Loucy (cell line): Measurements from ENCODE around the gene FGB.

Source experiments
- H2AFZ ChIP-seq: fragments of 200-600 bp; sonication (generic); 2 replicates; pipeline ENCODE4 v1.6.0; 2016; ENCODE audit warnings: antibody characterized with exemption, mild to moderate bottlenecking, low read length, moderate library complexity
- H3F3A ChIP-seq: fragments of 200-600 bp; 2 replicates; pipeline ENCODE4 v1.6.0; 2016; ENCODE audit warnings: antibody characterized with exemption, low read depth, mild to moderate bottlenecking
- H3K27me3 ChIP-seq: fragments of 200-600 bp; sonication (generic); 2 replicates; pipeline ENCODE4 v1.6.1; 2014; ENCODE audit warnings: low read length, mild to moderate bottlenecking; ENCODE audit not compliant: insufficient read depth, poor library complexity, severe bottlenecking
- H3K36me3 ChIP-seq: fragments of 200-600 bp; sonication (generic); 2 replicates; pipeline ENCODE4 v1.6.1; 2016; ENCODE audit warnings: low read length; ENCODE audit not compliant: insufficient read depth
- H3K4me1 ChIP-seq: fragments of 200-600 bp; sonication (generic); 2 replicates; pipeline ENCODE4 v1.5.1; 2014; ENCODE audit warnings: low read length, mild to moderate bottlenecking; ENCODE audit not compliant: insufficient read depth, poor library complexity, severe bottlenecking
- H3K4me2 ChIP-seq: fragments of 200-600 bp; sonication (generic); 2 replicates; pipeline ENCODE4 v1.6.0; 2014; ENCODE audit warnings: antibody characterized with exemption, low read length, low read depth, mild to moderate bottlenecking; ENCODE audit not compliant: poor library complexity, severe bottlenecking
- H3K4me3 ChIP-seq: fragments of 200-600 bp; sonication (generic); 2 replicates; pipeline ENCODE4 v1.5.1; 2014; ENCODE audit warnings: low read length, mild to moderate bottlenecking, mixed read lengths; ENCODE audit not compliant: poor library complexity, severe bottlenecking
- H3K79me2 ChIP-seq: fragments of 200-600 bp; sonication (generic); 2 replicates; pipeline ENCODE4 v1.6.1; 2014; ENCODE audit warnings: low read length; ENCODE audit not compliant: insufficient read depth
- H3K9ac ChIP-seq: fragments of 200-600 bp; sonication (generic); 2 replicates; pipeline ENCODE4 v1.6.0; 2014; ENCODE audit warnings: mild to moderate bottlenecking, low read depth, low read length, moderate library complexity; ENCODE audit not compliant: poor library complexity, severe bottlenecking
- H3K9me2 ChIP-seq: fragments of 200-600 bp; sonication (generic); replicated peaks from 2 replicates; pipeline ENCODE4 v1.6.1; 2016; ENCODE audit warnings: low read depth, low read length, mixed read lengths
- H3K9me3 ChIP-seq: fragments of 200-600 bp; sonication (generic); 2 replicates; pipeline ENCODE4 v1.6.1; 2014; ENCODE audit warnings: mild to moderate bottlenecking, antibody characterized with exemption, low read length, low read depth; ENCODE audit not compliant: insufficient read depth
- H4K20me1 ChIP-seq: fragments of 200-600 bp; sonication (generic); 2 replicates; pipeline ENCODE4 v1.6.0; 2014; ENCODE audit warnings: antibody characterized with exemption, low read length, mild to moderate bottlenecking; ENCODE audit not compliant: insufficient read depth, poor library complexity, severe bottlenecking
- CTCF ChIP-seq: fragments of 200-600 bp; sonication (generic); conservative IDR thresholded peaks from 2 replicates; pipeline ENCODE4 v1.5.1; 2014; ENCODE audit warnings: mild to moderate bottlenecking, antibody characterized with exemption, low read length
- EZH2phosphoT487 ChIP-seq: fragments of 200-600 bp; IDR thresholded peaks from 2 replicates; pipeline ENCODE4 v1.6.1; 2018; ENCODE audit warnings: antibody characterized with exemption, mild to moderate bottlenecking, moderate library complexity, borderline replicate concordance

FGB gene

GRCh38 chr4:154610582-154610981 lies 47.8 kb downstream of the FGB start:
- no peaks in the 10 kb centered on the region for H3K4me1 ChIP-seq
- no peaks in the 10 kb centered on the region for H3K9me3 ChIP-seq
- TF ChIP-seq CTCF (no peak), EZH2phosphoT487 (no peak)
- H3K9me2 ChIP-seq = no peaks in the 10 kb centered on the region
- no peak overlapping the region for H3K4me3 ChIP-seq
- H3K4me2 ChIP-seq = no peak overlapping the region
- H3K9ac ChIP-seq = no peak overlapping the region
- no peaks in the 10 kb centered on the region for H3K79me2 ChIP-seq
- H4K20me1 ChIP-seq = no peaks in the 10 kb centered on the region
- no peaks in the 10 kb centered on the region for H3F3A ChIP-seq
- no peak overlapping the region for H2AFZ ChIP-seq
- H3K27me3 ChIP-seq = peaks cover 9% of the 10 kb centered on the region
- no peaks in the 10 kb centered on the region for H3K36me3 ChIP-seq

DNA sequence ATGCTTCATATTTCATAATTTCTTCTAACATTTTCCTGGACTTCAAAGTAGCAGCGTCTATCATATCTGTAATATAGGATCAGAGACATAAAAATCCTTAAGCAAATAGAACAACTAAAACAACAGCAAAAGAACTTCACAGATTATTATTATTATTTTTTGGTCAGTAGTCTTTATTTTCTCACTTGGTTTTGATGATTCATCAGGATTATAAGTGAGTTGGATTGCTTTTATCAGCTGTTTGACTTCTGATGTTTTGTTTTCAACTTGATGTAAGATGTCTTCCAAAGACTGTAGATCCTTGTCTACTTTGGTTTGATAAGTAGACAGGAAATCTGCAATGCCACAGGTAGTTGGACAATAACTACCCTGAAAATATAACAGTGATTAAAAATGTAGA lies 49.0 kb downstream of the FGB start:
- Histone ChIP-seq H3F3A (no peaks in the 10 kb centered on the region), H3K36me3 (no peaks in the 10 kb centered on the region), H3K4me3 (no peak overlapping the region), H3K4me2 (no peak overlapping the region), H3K9me3 (no peaks in the 10 kb centered on the region), H4K20me1 (no peaks in the 10 kb centered on the region), H3K27me3 (peaks cover 9% of the 10 kb centered on the region), H3K79me2 (no peaks in the 10 kb centered on the region), H3K9ac (no peak overlapping the region), H3K9me2 (no peaks in the 10 kb centered on the region), H2AFZ (no peak overlapping the region), H3K4me1 (no peaks in the 10 kb centered on the region)
- TF ChIP-seq EZH2phosphoT487 (no peak), CTCF (no peak)

- Histone ChIP-seq H3K4me1 (no peaks in the 10 kb centered on the region), H4K20me1 (no peaks in the 10 kb centered on the region), H3K9me2 (no peaks in the 10 kb centered on the region), H3K9ac (no peak within 1 kb of the TSS), H2AFZ (no peak within 1 kb of the TSS), H3K9me3 (no peaks in the 10 kb centered on the region), H3K4me2 (no peak within 1 kb of the TSS), H3K27me3 (peaks cover 9% of the 10 kb centered on the region), H3F3A (no peaks in the 10 kb centered on the region), H3K36me3 (no peaks in the 10 kb centered on the region), H3K4me3 (no peak within 1 kb of the TSS), H3K79me2 (no peaks in the 10 kb centered on the region)
- TF ChIP-seq EZH2phosphoT487 (no peak), CTCF (no peak)
Observed at GRCh38 chr4:154612472-154613414, 49.9 kb downstream of the FGB start, which contains the start of gene FGG. TSS of gene FGG (minus strand) at chr4:154612656. CDS start at chr4:154612609, 47 bp downstream.
